Subcutaneous adipose tissue (tissue), 4 donors: ENCODE data around the gene VPS52. TPM values are rescaled to one million over a fixed set of nuclear protein-coding genes. Genes with fewer than 3 reads are reported as not detected.

Experiments used
- total RNA-seq, 4 donors: library from RNA; depleted of rRNA; stranded (reverse); fragments of >200 nt; gene quantifications; one replicate each; pipeline ENCODE4 v1.1.0, GENCODE V29; 2016
- TF ChIP-seq, protein P1 (sequence below): fragments of 450-650 bp; IDR thresholded peaks from one replicate; pipeline ENCODE4 v1.5.1; 2016; ENCODE audit warnings: low read depth, mild to moderate bottlenecking, control low read depth, antibody characterized with exemption, moderate library complexity

Gene VPS52, protein sequence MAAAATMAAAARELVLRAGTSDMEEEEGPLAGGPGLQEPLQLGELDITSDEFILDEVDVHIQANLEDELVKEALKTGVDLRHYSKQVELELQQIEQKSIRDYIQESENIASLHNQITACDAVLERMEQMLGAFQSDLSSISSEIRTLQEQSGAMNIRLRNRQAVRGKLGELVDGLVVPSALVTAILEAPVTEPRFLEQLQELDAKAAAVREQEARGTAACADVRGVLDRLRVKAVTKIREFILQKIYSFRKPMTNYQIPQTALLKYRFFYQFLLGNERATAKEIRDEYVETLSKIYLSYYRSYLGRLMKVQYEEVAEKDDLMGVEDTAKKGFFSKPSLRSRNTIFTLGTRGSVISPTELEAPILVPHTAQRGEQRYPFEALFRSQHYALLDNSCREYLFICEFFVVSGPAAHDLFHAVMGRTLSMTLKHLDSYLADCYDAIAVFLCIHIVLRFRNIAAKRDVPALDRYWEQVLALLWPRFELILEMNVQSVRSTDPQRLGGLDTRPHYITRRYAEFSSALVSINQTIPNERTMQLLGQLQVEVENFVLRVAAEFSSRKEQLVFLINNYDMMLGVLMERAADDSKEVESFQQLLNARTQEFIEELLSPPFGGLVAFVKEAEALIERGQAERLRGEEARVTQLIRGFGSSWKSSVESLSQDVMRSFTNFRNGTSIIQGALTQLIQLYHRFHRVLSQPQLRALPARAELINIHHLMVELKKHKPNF
- 10 to 100 TPM; 27.2 to 59.2 (median 32.7) TPM for total RNA-seq

GRCh38 chr6:33271468-33272274, at the start of gene VPS52, which contains the start of gene RPS18:
Gene VPS52, minus strand, starts transcription at chr6:33271876. Its CDS starts 201 bp downstream, at chr6:33271675.
Gene RPS18, plus strand, starts transcription at chr6:33272075. Its CDS starts 45 bp downstream, at chr6:33272120.
- TF ChIP-seq, protein P1, sequence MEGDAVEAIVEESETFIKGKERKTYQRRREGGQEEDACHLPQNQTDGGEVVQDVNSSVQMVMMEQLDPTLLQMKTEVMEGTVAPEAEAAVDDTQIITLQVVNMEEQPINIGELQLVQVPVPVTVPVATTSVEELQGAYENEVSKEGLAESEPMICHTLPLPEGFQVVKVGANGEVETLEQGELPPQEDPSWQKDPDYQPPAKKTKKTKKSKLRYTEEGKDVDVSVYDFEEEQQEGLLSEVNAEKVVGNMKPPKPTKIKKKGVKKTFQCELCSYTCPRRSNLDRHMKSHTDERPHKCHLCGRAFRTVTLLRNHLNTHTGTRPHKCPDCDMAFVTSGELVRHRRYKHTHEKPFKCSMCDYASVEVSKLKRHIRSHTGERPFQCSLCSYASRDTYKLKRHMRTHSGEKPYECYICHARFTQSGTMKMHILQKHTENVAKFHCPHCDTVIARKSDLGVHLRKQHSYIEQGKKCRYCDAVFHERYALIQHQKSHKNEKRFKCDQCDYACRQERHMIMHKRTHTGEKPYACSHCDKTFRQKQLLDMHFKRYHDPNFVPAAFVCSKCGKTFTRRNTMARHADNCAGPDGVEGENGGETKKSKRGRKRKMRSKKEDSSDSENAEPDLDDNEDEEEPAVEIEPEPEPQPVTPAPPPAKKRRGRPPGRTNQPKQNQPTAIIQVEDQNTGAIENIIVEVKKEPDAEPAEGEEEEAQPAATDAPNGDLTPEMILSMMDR = no peak

- TF ChIP-seq, protein P1 = no peak
These were observed 49.6 kb upstream of the VPS52 start for GRCh38 chr6:33321227-33321626.

DNA sequence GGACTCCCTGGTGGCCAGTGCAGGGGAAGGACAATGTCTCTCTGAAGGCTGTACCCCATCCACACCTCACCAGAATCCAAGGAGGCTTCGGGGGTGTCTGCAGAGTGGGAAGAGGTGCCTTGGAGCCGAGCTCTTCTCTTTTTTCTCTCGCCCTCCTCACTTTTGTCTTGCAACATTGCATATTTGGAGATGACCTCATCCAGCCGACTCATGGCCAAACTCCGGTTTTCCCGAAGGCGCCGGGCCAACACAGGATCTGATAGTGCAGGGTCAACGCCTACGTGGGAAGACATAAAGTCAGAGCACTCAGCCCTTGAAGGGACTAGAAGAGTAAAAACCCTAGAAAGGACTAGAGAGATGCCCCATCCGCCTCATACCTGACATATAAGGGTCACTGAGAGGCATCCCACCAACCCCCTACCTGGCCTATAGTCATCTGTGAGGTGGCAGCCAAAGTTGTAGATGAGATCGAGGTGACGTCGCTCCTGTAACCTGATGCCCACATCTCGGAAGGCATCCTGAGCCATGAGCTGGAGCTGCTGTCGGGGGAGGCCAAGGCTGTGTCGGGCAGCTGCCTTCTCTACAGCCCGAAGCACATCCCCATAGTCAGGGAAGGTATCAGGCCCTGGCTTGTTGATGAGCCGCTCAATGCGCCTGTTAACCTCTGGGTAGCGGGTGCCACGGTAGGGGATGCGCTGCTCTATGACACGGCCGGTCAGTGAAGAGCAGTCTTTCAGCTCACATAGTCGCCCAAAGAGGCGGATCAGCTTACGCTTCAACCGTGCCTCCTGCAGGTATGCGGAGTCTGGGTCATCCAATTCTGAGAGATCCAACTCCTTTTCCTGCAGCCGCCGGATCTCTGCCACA, 48.9 kb upstream of the VPS52 start:
- TF ChIP-seq, protein P1 = no peak

- TF ChIP-seq, protein P1 = no peak
These were observed 48.3 kb upstream of the VPS52 start for GRCh38 chr6:33319939-33320314.

GRCh38 chr6:33318426-33319073, 46.9 kb upstream of the VPS52 start:
- TF ChIP-seq, protein P1 = no peak

DNA sequence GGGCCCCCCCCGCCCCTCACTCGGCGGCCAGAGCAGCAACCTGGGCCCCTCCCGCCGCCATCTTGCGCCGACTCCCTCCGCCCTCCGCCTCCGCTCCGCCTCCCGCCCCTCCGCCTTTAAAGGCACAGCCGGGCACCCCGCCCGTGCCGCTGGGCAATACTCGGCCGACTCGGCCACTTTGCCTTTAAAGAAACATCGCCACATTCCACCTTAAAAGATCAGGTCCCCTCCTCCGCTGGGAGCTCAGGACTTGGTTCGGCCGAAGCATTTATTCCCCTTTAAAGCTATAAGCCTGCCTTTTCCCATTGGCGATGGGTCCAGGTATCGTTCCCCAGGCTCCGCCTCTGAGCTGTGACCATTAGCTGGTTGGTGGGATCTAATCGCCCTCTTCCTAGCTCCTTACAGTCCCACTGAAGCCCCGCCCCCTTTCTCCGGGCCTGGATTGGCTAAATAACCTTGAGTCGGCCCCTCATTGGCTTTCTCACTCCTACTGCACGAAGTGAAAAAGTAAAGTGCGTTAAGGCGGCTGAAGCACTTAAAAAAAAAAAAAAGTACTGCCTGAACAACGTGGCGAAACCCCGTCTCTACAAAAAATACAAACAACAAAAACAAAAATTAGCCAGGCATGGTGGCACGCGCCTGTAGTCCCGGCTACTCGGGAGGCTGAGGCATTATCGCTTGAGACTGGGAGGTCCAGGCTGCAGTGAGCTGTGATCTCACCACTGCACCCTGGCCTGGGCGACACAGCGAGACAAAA, 46.2 kb upstream of the VPS52 start, which contains the start of gene ZBTB22:
Gene ZBTB22 (minus strand): TSS at position 76 of the 757 bp plus-strand sequence. CDS start 828 bp downstream, outside the sequence.
- TF ChIP-seq, protein P1 = no peak
